Liver (tissue), 9 donors: Measurements from ENCODE around the gene CNFN. TPM values are rescaled to one million over a fixed set of nuclear protein-coding genes. Genes with fewer than 3 reads are reported as not detected.

Experiments used
- DNase-seq: peaks from one replicate; pipeline ENCODE4 v3.0.0-alpha.2; 2017; ENCODE audit warnings: low spot score
- H3K27ac ChIP-seq, 2 donors: one replicate each; pipeline ENCODE4 v1.7.0; 2013; ENCODE audit warnings: inconsistent platforms in 2 of 2, low read length in 2 of 2, control low read depth in 1 of 2, low read depth in 1 of 2, mild to moderate bottlenecking in 1 of 2
- H3K27me3 ChIP-seq, 4 donors: one replicate each; pipeline versions ENCODE4 v1.6.1 to v1.7.0; 2013; ENCODE audit warnings: low read length in 3 of 4, inconsistent platforms in 1 of 4, mild to moderate bottlenecking in 1 of 4, moderate library complexity in 1 of 4; ENCODE audit not compliant: control insufficient read depth in 4 of 4, insufficient read depth in 4 of 4
- H3K36me3 ChIP-seq, 4 donors: one replicate each; pipeline versions ENCODE4 v1.6.1 to v1.7.0; 2013; ENCODE audit warnings: low read length in 3 of 4, mild to moderate bottlenecking in 3 of 4, low read depth in 1 of 4, moderate library complexity in 1 of 4; ENCODE audit not compliant: control insufficient read depth in 4 of 4, insufficient read depth in 3 of 4
- H3K4me1 ChIP-seq, 4 donors: one replicate each; pipeline versions ENCODE4 v1.6.1 to v1.7.0; 2013; ENCODE audit warnings: low read length in 3 of 4, mild to moderate bottlenecking in 3 of 4, moderate library complexity in 1 of 4; ENCODE audit not compliant: control insufficient read depth in 4 of 4, insufficient read depth in 4 of 4
- H3K4me3 ChIP-seq, 3 donors: one replicate each; pipeline versions ENCODE4 v1.6.1 to v1.7.0; 2013; ENCODE audit warnings: low read length in 3 of 3, control low read depth in 1 of 3, low read depth in 1 of 3, mild to moderate bottlenecking in 1 of 3
- H3K9ac ChIP-seq, 2 donors: one replicate each; pipeline ENCODE4 v1.7.0; 2013; ENCODE audit warnings: low read length in 2 of 2, mild to moderate bottlenecking in 2 of 2, moderate library complexity in 2 of 2, control low read depth in 1 of 2, low read depth in 1 of 2
- H3K9me3 ChIP-seq, 4 donors: one replicate each; pipeline versions ENCODE4 v1.6.1 to v1.7.0; 2013; ENCODE audit warnings: low read length in 3 of 4; ENCODE audit not compliant: control insufficient read depth in 4 of 4
- ATF3 ChIP-seq: IDR thresholded peaks from 2 replicates; pipeline ENCODE4 v1.6.1; 2016; ENCODE audit warnings: antibody characterized with exemption
- CTCF ChIP-seq: fragments of 150-350 bp; IDR thresholded peaks from 2 replicates; pipeline ENCODE4 v1.5.1; 2017; ENCODE audit warnings: improper control_type of control experiment, low read depth, low read length; ENCODE audit not compliant: missing input control
- EGR1 ChIP-seq, 2 donors: IDR thresholded peaks; 2 replicates each; pipeline ENCODE4 v1.6.1; 2016 to 2018; ENCODE audit warnings: antibody characterized with exemption in 2 of 2, low read depth in 2 of 2
- FOXA2 ChIP-seq: IDR thresholded peaks from 2 replicates; pipeline ENCODE4 v1.6.1; 2016; ENCODE audit warnings: antibody characterized with exemption
- GABPA ChIP-seq, 2 donors: IDR thresholded peaks in 1 of 2; conservative IDR thresholded peaks in 1 of 2; 2 replicates each; pipeline ENCODE4 v1.6.1; 2016; ENCODE audit warnings: antibody characterized with exemption in 2 of 2, mild to moderate bottlenecking in 1 of 2, moderate library complexity in 1 of 2
- HNF4A ChIP-seq, 2 donors: conservative IDR thresholded peaks; 2 replicates each; pipeline ENCODE4 v1.6.1; 2016; ENCODE audit warnings: antibody characterized with exemption in 2 of 2, mild to moderate bottlenecking in 2 of 2
- HNF4G ChIP-seq: IDR thresholded peaks from 2 replicates; pipeline ENCODE4 v1.6.1; 2016; ENCODE audit warnings: antibody characterized with exemption
- JUND ChIP-seq, 2 donors: IDR thresholded peaks; 2 replicates each; pipeline ENCODE4 v1.6.1; 2016; ENCODE audit warnings: antibody characterized with exemption in 2 of 2
- RAD21 ChIP-seq, 2 donors: IDR thresholded peaks; 2 replicates each; pipeline ENCODE4 v1.6.1; 2016; ENCODE audit warnings: antibody characterized with exemption in 2 of 2, mild to moderate bottlenecking in 2 of 2
- REST ChIP-seq: IDR thresholded peaks from 2 replicates; pipeline ENCODE4 v1.6.1; 2016; ENCODE audit warnings: antibody characterized with exemption, mild to moderate bottlenecking
- RXRA ChIP-seq, 2 donors: IDR thresholded peaks; 2 replicates each; pipeline ENCODE4 v1.6.1; 2017 to 2018; ENCODE audit warnings: antibody characterized with exemption in 2 of 2, mild to moderate bottlenecking in 1 of 2
- TAF1 ChIP-seq: conservative IDR thresholded peaks from 2 replicates; pipeline ENCODE4 v1.6.1; 2016; ENCODE audit warnings: antibody characterized with exemption, mild to moderate bottlenecking
- YY1 ChIP-seq: IDR thresholded peaks from 2 replicates; pipeline ENCODE4 v1.6.1; 2016; ENCODE audit warnings: antibody characterized with exemption, mild to moderate bottlenecking
- ZBTB33 ChIP-seq: IDR thresholded peaks from 2 replicates; pipeline ENCODE4 v1.6.1; 2016; ENCODE audit warnings: antibody characterized with exemption
- WGBS: extraction: QIAGEN DNeasy Blood & Tissue Kit; methylation state at CpG from one replicate; pipeline ENCODE4 v1.1.7; 2013; 5-methylcytosine and 5-hydroxymethylcytosine counted together
- polyA plus RNA-seq, 2 donors: library from polyadenylated mRNA; stranded (reverse) in 1 of 2; unstranded in 1 of 2; fragments of 200-250 nt in 1 of 2; fragments of >200 nt in 1 of 2; fragmentation: Nextera tagmentation in 1 of 2; extraction: Ambion mirVana in 1 of 2; gene quantifications; one replicate each; pipeline versions ENCODE4 v1.2.1 to v1.2.3, GENCODE V29; 2013 to 2015
- total RNA-seq, 2 donors: library from RNA; depleted of rRNA; stranded (reverse); fragments of >200 nt; gene quantifications; one replicate each; pipeline ENCODE4 v1.2.3, GENCODE V29; 2014
- donor health status: healthy.
- donor health status: healthy.
- donor health status: healthy.
- donor health status: healthy.
- donor health status: healthy.

The CNFN gene
- total and polyA plus RNA-seq, 4 donors, result 0.57 to 1.2 TPM; not detected in 2

GRCh38 chr19:42406111-42406510 lies 16.0 kb upstream of the CNFN start (continued):
- no peak for TF ChIP-seq CTCF
- no peak for TF ChIP-seq HNF4G
- TF ChIP-seq ATF3, result no peak
- no peak for TF ChIP-seq TAF1
- TF ChIP-seq FOXA2, result no peak

GRCh38 chr19:42403586-42403985 lies 13.5 kb upstream of the CNFN start:
- Histone ChIP-seq H3K36me3 (no peaks in the 10 kb centered on the region), H3K4me1 (peaks cover 0 to 11% (median 2%) of the 10 kb centered on the region in 4 donors), H3K9ac (no peak overlapping the region), H3K9me3 (no peaks in the 10 kb centered on the region), H3K4me3 (no peak overlapping the region), H3K27ac (no peak overlapping the region), H3K27me3 (no peaks in the 10 kb centered on the region)
- no peak for DNase-seq
- TF ChIP-seq TAF1, result no peak
- TF ChIP-seq REST, result no peak
- no peak for TF ChIP-seq YY1
- no peak for TF ChIP-seq EGR1 (IDR thresholded peaks at IDR 0.05; ENCODE audit: low read depth in 2 of 2)
- no peak for TF ChIP-seq HNF4G
- TF ChIP-seq CTCF, result no peak
- no peak for TF ChIP-seq JUND (IDR thresholded peaks at IDR 0.05)
- no peak for TF ChIP-seq GABPA (IDR thresholded peaks at IDR 0.05 in 1 of 2, conservative IDR thresholded peaks at IDR 0.05 in 1 of 2)
- TF ChIP-seq FOXA2, result no peak
- TF ChIP-seq ATF3, result no peak
- TF ChIP-seq ZBTB33, result no peak
- no peak for TF ChIP-seq RAD21 (IDR thresholded peaks at IDR 0.05)
- TF ChIP-seq RXRA (IDR thresholded peaks at IDR 0.05), result no peak
- no peak for TF ChIP-seq HNF4A (conservative IDR thresholded peaks at IDR 0.05)
- WGBS, result 96% methylated on average over 10 of the region's 10 CpGs
